Suppressor macrophage (primary cell): ENCODE data around the gene MARCHF9.
"Not testable (repeated sequence)": the region's sequence is repeated elsewhere in the genome, so short reads cannot be mapped to it uniquely, and the experiment has no call there.

ENCODE experiments used
- DNase-seq, 4 experiments: peaks; one replicate each; pipeline ENCODE4 v3.0.0-alpha.2; 2020 to 2022
- total RNA-seq, 17 experiments: gene quantifications; one replicate each; lab custom pipeline; 2026; ENCODE audit warnings: mixed read lengths in 6 of 17, inconsistent platforms in 3 of 17; lab: John Stamatoyannopoulos, UW

Gene MARCHF9, protein sequence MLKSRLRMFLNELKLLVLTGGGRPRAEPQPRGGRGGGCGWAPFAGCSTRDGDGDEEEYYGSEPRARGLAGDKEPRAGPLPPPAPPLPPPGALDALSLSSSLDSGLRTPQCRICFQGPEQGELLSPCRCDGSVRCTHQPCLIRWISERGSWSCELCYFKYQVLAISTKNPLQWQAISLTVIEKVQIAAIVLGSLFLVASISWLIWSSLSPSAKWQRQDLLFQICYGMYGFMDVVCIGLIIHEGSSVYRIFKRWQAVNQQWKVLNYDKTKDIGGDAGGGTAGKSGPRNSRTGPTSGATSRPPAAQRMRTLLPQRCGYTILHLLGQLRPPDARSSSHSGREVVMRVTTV
- 5.1 to 30.9 (median 9.7) reads per million in 17 experiments for total RNA-seq

DNA sequence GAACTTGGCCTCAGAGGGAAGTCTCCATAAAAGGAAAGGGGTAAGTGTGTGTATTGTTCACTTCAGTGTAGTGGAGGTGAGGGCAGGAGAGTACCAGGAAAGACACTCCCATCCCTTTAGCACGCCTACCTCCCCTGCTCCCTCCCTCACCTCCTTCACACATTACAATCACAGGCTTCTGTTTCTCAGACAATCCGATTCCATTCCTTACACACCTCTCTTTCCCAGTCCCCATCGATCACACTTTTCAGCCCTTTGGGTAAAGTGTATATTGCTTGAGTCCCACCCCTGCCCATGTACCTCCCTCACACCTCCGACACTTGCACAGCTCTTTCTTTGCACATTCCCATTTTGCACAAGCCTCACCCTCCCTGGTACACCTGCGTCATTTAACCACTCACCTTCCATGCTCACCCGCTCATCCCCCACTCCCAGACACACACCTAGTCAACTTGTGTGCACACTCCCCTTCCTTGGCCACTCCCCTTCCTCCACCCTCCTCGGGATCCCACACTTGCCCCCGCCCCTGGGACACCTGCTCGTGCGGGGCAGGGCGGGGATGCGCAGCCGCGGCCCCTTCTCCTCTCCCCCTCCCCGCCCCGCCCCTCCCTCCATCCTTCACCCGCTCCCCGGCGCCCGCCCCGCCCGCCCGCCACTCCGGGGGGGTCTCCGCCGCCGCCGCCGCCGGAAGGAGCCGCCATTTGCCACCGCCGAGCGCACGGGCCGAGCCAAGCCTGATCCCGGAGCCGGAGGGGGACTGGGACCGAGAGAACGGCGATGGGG is at the start of gene MARCHF9:
MARCHF9 (plus strand) TSS at position 693 of the 783 bp plus-strand sequence. CDS start 426 bp downstream, outside the sequence.
- peak in 3 of 4 experiments; percentile 9 to 56 (median 41) for DNase-seq

DNA sequence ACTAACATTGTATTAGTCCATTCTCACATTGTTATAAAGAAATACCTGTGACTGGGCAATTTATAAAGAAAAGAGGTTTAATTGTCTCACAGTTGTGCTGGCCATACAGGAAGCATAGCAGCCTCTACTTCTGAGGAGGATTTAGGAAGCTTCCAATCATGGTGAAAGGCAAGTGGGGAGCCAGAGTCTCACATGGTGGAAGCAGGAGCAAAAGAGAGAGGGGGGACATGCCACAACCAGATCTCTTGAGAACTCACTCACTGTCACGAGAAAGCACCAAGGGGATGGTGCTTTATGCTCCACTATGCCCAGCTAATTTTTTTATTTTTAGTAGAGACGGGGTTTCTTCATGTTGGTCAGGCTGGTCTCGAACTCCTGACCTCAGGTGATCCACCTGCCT is 47.7 kb upstream of the MARCHF9 start:
- no peak for DNase-seq

DNA sequence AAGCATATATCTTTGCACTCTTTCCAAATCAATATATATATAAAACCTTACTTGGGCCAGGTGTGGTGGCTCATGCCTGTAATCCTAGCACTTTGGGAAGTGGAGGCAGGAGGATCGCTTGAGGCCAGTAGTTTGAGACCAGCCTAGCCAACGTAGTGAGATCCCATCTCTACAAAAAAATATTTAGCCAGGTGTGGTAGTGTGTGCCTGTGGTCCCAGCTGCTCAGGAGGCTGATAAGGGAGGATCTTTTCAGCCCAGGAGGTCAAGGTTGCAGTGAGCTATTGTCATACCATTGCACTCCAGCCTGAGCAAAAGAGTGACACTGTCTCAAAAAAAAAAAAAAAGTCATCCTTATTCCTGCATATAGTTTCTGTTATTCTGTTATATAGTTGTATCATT is 46.6 kb upstream of the MARCHF9 start:
- no peak for DNase-seq

DNA sequence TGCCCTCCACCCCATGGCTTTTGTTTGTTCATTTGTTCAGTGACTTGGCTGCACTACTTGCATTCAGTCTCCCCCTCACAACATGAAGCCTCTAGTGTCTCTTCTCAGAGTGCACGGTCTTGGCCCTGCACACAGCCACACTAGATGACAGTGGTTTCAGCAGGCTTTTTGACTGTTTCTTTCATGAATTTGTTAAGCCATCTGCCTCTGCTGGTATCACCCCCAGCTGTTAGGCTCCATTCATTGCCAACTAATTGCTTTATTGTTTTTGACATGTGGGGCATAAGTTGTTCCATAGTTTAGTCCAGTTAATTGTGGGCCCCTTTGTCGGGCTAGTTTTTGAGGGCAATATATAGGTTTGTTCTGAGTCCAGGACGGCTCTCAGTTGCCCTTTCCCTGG is 42.2 kb upstream of the MARCHF9 start:
- DNase-seq = no peak

DNA sequence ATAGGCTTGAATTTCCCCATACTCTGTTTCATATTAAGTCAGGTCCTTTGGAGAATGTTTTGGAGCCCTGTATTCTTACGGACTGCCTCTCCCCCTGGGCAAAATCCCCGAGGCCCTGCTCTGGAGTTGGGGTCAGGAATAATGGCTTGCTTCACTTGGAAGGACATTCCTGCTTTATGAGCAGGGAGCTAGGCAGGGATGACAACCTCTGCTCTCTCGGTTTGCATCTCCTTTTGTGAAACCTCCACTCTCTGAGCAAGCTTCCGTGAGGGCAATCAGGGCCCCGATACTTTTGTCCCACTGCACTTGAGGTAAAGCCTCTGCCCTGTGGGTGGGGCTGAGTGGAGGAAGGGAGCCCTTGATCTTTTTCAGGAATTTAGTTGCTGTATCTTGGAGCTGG is 41.7 kb upstream of the MARCHF9 start:
- DNase-seq = no peak

DNA sequence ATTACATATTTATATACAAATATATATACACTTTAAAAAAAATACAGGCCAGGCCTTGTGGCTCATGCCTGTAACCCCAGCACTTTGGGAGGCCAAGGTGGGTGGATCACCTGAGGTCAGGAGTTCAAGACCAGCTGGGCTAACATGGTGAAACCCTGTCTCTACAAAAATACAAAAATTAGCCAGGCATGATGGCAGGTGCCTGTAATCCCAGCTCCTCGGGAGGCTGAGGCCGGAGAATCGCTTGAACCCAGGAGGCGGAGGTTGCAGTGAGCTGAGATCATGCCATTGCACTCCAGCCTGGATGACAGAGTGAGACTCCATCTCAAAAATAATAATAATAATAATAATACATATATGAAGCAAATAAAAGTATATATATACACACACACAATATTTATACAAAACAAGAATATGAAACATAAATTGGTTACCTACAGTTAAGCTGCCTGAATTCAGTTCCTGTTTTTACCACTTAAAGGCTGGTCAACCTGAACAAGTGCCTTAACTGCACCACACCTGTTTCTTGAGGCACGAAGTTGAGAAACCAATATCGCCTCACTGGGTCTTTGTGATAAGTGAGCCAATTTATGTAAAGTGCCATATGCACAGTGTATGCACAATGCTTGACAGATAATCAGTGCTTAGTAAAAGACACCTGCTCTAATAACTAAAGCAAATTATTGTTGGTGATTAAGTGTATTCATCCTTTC is 39.7 kb upstream of the MARCHF9 start:
- not testable (repeated sequence) for DNase-seq

DNA sequence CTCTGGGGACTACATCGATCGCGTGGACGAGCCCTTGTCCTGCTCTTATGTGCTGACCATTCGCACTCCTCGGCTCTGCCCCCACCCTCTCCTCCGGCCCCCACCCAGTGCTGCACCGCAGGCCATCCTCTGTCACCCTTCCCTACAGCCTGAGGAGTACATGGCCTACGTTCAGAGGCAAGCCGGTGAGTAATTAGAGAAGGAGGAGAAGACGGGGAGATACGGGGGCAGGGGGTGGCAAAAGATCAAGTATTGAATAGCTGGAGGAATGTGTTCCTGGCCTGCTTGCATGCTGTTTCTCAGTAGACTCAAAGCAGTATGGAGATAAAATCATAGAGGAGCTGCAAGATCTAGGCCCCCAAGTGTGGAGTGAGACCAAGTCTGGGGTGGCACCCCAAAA is 39.1 kb upstream of the MARCHF9 start:
- no peak for DNase-seq

DNA sequence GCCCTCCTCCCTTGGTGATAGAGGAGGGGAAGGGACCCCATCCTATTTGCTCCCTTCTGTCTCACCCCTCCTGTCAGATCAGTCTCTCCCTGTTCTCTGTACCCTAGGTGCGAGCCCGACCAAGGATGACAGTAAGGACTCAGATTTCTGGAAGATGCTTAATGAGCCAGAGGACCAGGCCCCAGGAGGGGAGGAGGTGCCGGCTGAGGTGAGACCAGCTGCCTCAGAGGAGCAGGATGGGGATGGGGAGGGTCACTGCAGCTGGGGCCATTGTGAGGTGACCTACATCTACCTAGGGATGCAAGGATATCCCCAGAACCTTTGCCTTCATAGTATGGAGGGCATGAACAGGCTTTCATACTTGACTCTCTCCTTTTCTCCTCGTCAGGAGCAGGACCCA is 38.6 kb upstream of the MARCHF9 start:
- no peak for DNase-seq

DNA sequence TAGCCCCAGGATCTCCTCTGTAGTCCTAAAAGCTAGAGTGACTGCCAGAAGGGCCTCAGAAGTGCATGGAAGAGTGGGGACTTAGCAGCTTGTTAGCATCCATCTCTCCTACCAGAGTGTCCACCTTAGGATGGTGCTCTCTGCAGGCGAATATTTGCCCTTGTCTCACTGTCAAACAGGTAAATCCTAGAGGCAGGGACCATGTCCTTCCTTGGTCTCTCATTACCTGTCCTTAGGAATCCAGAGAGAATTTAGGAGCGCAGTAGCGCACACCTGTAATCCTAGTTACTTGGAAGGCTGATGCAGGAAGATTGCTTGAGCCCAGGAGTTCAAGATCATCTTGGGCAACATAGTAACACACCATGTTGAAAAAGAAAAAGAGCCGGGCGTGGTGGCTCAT is 37.8 kb upstream of the MARCHF9 start:
- DNase-seq = no peak

DNA sequence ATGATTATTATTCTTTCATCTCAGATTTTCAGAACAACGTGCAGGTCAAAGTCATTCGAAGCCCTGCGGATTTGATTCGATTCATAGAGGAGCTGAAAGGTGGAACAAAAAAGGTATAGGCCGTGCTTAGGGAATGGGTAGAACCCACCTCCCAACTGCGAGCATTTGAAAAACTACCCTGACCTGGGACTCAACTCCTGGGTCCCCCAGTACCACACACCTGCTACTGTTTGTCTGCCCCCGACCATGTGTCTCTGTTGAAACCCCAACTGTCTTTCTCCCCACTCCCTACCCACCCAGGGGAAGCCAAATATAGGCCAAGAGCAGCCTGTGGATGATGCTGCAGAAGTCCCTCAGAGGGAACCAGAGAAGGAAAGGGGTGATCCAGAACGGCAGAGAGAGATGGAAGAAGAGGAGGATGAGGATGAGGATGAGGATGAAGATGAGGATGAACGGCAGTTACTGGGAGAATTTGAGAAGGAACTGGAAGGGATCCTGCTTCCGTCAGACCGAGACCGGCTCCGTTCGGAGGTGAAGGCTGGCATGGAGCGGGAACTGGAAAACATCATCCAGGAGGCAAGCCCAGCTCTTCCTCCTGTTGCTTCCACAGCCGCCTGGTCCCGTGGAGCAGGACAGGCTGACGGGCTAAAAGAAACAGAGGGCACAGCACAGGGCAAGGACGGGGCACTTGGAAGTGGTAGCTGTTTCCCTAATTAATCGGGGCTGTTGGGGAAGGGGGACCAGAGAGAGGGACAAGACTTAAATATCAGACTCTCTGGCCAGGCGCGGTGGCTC is 36.9 kb upstream of the MARCHF9 start:
- no peak for DNase-seq

DNA sequence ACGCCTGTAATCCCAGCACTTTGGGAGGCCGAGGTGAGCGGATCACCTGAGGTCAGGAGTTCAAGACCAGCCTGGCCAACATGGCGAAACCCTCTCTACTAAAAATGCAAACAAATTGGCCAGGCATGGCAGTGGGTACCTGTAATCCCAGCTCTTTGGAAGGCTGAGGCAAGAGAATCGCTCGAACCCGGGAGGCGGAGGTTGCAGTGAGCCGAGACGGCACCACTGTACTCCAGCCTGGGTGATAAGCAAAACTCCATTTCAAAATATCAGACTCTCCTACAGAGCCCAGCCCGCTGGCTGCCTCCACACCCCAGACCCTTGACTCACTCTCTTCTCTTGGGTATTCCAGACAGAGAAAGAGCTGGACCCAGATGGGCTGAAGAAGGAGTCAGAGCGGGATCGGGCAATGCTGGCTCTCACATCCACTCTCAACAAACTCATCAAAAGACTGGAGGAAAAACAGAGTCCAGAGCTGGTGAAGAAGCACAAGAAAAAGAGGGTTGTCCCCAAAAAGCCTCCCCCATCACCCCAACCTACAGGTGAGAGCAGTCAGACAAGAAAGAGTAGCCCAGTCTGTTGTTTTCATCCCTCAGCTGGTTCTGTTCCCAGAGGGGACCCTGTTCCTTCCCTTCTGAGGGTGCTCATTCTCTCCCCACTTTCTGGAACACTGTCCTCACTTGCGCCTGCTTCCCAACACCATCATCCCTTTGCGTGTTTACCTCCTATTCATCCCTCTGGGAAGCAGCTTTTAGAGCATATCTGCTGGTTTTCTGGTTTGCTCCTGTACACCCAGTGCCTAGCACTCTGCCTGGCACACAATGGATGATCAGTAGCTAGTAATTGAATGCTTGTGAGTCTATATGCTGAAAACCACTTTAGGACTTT is 36.0 kb upstream of the MARCHF9 start:
- no peak for DNase-seq

DNA sequence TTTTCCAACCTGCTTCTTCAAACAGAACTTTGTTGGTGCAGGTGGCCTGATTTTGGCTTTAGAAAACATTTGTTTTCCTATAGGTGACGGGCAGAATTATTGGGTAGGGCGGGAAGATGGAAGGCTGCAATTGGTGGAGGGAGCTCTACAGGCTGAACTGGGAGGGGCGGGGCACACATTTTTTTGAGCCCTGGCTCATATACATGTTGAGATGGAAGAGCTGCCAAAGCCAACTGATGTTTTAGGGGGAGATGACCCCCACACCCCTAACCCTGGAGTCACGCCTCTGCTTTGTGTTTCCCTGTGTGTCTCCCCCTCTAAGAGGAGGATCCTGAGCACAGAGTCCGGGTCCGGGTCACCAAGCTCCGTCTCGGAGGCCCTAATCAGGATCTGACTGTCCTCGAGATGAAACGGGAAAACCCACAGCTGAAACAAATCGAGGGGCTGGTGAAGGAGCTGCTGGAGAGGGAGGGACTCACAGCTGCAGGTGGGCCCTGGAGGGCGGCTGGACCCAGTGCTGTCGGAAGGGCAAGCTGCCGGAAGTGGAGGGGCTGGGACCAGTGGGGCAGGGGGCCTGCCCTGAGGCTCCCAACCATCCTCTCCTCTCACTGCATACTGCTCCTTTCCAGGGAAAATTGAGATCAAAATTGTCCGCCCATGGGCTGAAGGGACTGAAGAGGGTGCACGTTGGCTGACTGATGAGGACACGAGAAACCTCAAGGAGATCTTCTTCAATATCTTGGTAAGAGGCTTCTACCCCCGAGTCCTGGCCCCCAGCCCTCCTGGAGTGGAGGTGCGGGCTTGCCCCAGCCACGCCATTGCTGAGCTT is 34.9 kb upstream of the MARCHF9 start:
- DNase-seq = no peak

DNA sequence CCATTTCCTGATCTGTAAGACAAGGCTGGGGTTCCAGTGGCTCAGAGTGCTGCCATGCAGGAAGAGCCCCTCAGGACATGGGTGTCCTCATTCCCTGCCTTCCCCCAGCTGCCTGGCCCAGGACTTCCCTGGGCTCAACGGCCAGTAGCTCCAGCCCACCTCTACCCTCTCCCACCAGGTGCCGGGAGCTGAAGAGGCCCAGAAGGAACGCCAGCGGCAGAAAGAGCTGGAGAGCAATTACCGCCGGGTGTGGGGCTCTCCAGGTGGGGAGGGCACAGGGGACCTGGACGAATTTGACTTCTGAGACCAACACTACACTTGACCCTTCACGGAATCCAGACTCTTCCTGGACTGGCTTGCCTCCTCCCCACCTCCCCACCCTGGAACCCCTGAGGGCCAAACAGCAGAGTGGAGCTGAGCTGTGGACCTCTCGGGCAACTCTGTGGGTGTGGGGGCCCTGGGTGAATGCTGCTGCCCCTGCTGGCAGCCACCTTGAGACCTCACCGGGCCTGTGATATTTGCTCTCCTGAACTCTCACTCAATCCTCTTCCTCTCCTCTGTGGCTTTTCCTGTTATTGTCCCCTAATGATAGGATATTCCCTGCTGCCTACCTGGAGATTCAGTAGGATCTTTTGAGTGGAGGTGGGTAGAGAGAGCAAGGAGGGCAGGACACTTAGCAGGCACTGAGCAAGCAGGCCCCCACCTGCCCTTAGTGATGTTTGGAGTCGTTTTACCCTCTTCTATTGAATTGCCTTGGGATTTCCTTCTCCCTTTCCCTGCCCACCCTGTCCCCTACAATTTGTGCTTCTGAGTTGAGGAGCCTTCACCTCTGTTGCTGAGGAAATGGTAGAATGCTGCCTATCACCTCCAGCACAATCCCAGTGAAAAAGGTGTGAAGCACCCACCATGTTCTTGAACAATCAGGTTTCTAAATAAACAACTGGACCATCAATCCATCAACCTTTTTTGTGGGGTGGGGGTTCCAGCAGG is 34.0 kb upstream of the MARCHF9 start:
- DNase-seq = no peak

DNA sequence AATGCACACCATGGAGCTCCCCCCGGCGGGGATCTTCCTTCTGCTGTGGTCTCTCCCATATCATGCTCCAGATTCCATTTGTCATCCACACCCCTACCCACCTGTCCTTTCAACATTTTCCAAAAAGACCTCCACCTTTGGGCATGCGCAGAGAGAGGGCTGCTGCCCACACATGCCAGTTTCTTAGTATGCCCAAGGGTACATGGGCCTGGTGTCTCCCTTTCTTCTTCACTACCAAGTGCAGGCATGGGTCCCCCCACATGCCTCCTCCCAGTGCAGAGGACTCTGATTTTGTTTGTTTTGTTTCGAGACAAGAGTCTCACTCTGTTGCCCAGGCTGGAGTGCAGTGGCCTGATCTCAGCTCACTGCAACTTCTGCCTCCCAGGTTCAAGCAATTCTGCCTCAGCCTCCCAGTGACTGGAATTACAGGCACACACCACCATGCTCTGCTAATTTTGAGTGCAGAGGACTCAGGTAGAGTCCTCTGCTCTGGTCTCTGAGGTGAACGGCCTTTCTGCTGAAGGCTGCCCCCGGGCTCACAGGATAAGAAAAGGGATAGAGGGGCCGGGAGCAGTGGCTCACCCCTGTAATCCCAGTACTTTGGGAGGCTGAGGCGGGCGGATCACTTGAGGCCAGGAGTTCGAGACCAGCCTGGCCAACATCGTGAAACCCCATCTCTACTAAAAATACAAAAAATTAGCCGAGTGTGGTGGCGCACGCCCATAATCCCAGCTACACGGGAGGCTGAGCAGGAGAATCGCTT is 32.9 kb upstream of the MARCHF9 start:
- DNase-seq = not testable (repeated sequence)

DNA sequence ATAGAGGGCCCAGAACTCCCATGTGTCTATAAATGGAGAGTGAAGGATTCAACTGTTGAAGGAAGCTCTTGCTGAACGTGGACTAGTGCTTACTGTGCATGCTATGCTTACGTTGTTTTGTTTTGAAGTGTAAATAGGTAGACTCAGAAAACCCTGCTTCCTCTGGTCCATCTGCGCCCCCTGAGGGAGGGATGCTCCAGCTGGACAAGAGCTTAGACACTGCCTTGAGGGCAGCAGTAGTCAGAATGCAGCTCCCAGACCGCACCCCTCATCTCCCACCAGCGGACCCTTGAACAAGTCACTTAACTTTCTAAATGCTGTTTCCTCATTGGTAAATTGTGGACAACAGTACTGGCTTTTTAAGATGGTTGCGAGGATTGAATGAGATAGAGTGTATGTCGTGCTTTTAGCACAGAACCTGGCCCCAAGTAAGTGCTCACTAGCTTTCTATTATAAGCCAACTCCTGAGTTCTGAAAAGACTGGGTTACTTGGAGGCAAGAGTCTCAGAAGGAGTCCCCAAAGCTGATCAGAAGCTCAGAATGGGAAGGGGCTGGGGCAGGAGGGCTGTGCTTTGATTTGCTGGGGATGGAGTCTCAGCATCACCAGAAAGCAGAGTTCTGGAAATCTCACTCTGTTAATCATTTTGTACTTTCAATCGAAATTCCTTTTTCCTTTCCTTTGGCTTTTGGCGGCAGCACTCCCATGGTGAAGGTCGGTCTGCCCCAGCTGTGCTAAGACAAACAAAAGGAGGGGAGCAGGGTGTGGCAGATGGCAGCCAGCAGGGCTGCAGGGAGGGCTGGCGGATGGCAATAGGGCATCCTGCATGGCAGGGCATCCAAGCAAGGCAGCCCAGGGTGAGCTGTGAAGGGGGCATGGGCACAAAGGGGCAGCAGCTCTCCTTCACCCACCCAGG is 31.9 kb upstream of the MARCHF9 start:
- no peak for DNase-seq

DNA sequence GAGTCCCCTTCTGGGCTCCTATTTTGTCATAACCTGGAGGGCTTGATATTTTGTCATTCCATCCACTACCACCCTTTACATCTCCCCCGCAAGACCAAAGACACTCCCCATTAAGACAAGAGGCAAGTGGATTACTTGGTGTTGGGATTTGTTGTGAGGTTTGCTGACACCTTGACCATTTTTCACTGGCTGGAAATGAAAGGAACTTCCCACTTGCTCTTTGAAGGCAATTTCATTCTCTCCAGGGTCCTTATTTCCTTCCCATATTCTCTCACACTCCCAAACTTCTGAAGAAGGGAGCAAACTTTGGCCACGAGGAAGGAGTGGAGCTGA is 31.3 kb upstream of the MARCHF9 start:
- no peak for DNase-seq
